GM19455 (cell line): ENCODE measurements around the gene CSPG4.
A peak's percentile ranks its signal among the peaks of the same experiment; 100 is the strongest.

Experiments used
- ATAC-seq: cut with Tn5 transposase; IDR thresholded peaks from one replicate; pipeline ENCODE4 v1.9.1; 2021; ENCODE audit not compliant: unreplicated experiment

Gene CSPG4

DNA sequence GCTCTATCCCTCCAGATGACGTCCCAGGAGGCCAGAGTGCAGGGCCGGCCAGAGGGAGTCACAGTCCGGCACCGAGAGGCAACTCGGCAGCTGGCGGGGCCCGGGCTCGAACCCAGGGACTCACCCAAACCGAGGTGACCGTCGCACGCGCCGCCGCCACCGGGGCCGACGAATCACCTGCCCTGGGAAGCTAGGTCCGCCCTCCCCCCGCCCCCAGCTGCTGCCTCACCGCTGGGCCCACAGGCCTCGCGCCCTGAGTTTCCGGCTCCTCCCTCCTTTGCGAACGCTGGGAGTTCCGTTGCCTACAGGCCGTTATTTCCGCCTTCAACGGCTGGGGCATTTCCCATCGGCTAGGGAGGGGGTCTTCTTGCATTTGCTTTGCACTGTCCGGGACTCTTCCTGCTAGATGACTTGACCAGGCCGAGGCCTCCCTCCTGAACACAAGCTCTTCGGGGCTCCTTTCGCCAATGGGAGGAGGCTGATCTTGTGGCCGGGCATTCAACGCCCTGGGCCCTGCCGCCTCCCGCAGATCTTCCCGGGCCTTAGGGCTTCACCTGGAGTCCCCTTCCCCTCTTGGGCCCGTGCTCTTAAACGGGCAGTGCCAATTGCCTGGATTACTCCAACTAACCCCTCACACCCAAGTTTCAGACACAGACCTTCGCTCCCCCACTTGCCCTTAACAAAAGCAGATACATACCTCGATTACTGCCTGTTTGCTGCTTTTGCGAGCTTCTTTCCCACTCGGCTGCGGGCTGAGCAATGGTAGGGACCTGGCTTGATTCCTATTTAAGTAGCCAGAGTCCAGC lies 86.9 kb downstream of the CSPG4 start, which contains the start of gene SNUPN:
Gene SNUPN, minus strand, starts transcription at position 184 of the 806 bp plus-strand sequence. CDS start 4,674 bp downstream, outside the sequence.
- peak; percentile 66 for ATAC-seq
